Upper lobe of left lung (tissue), 6 donors: ENCODE data around the gene NXPH3. TPM values are rescaled to one million over a fixed set of nuclear protein-coding genes. Genes with fewer than 3 reads are reported as not detected.
A peak's percentile ranks its signal among the peaks of the same experiment; 100 is the strongest.

ENCODE experiments used
- ATAC-seq, 2 donors: fragments of 200-7000 bp; cut with Tn5 transposase; one replicate each; pipeline ENCODE4 v1.9.1; 2022; ENCODE audit warnings: mild to moderate bottlenecking in 2 of 2, moderate library complexity in 2 of 2; ENCODE audit not compliant: low FRiP score in 2 of 2
- DNase-seq, 2 donors: peaks; one replicate each; pipeline ENCODE4 v3.0.0-alpha.2; 2019 to 2020
- H3K27ac ChIP-seq, 4 donors: fragments of 200-600 bp; sonication (generic); one replicate each; pipeline ENCODE4 v1.5.1; 2016 to 2019
- H3K27me3 ChIP-seq, 4 donors: fragments of 200-600 bp; sonication (generic); one replicate each; pipeline ENCODE4 v1.5.1; 2017 to 2019
- H3K36me3 ChIP-seq, 4 donors: fragments of 200-600 bp; sonication (generic); one replicate each; pipeline ENCODE4 v1.5.1; 2016 to 2019
- H3K4me1 ChIP-seq, 4 donors: fragments of 200-600 bp; sonication (generic); one replicate each; pipeline ENCODE4 v1.5.1; 2018 to 2019
- H3K4me3 ChIP-seq, 4 donors: fragments of 200-600 bp; sonication (generic); one replicate each; pipeline ENCODE4 v1.5.1; 2017 to 2019; ENCODE audit warnings: mild to moderate bottlenecking in 2 of 4, moderate library complexity in 1 of 4
- H3K9me3 ChIP-seq, 4 donors: fragments of 200-600 bp; sonication (generic); one replicate each; pipeline ENCODE4 v1.5.1; 2018 to 2019
- EP300 ChIP-seq, 4 donors: sonication (generic); formaldehyde crosslinking; IDR thresholded peaks; one replicate each; pipeline ENCODE4 v1.5.1; 2017; ENCODE audit warnings: antibody characterized with exemption in 4 of 4, control low read depth in 2 of 4
- POLR2A ChIP-seq, 4 donors: fragments of 450-650 bp; IDR thresholded peaks; one replicate each; pipeline ENCODE4 v1.5.1; 2016 to 2017; ENCODE audit warnings: antibody characterized with exemption in 4 of 4, mild to moderate bottlenecking in 2 of 4
- POLR2AphosphoS5 ChIP-seq, 2 donors: sonication (generic); formaldehyde crosslinking; IDR thresholded peaks; one replicate each; pipeline ENCODE4 v1.5.1; 2017; ENCODE audit warnings: antibody characterized with exemption in 2 of 2
- WGBS, 2 donors: methylation state at CpG; one replicate each; pipeline ENCODE4 v1.1.5; 2017 to 2018; 5-methylcytosine and 5-hydroxymethylcytosine counted together
- total RNA-seq, 6 donors: library from RNA; depleted of rRNA in 4 of 6; stranded (reverse); fragments of >200 nt in 4 of 6; gene quantifications; one replicate each; pipeline versions ENCODE4 v1.1.0 to v1.2.1, GENCODE V29; 2016 to 2021
- TF ChIP-seq, protein P1 (sequence below), 6 experiments: fragments of 450-650 bp in 4 of 6; fragments of 200-600 bp in 2 of 6; sonication (generic) in 2 of 6; IDR thresholded peaks; one replicate each; pipeline ENCODE4 v1.5.1; 2016 to 2019; ENCODE audit warnings: antibody characterized with exemption in 6 of 6
- donor health status: DM: no; HTN: no; CAD: no; lungs with moderate emphysema.
- donor health status: DM: no; HTN: yes; CAD: no; lungs with severe emphysema.

NXPH3 gene
- total RNA-seq, 6 donors from 2014 or later: 1.2 to 6.6 (median 4.6) TPM

GRCh38 chr17:49582055-49582722 is 6.5 kb downstream of the NXPH3 start:
- no peak overlapping the region for H3K4me3 ChIP-seq
- no peak overlapping the region for H3K27ac ChIP-seq
- no peaks in the 10 kb centered on the region for H3K27me3 ChIP-seq
- H3K4me1 ChIP-seq: peaks cover 3 to 9% (median 5%) of the 10 kb centered on the region in 4 donors
- H3K9me3 ChIP-seq: no peaks in the 10 kb centered on the region
- WGBS, 2 donors: 85 to 87% methylated on average over 11 to 12 of the region's 12 CpGs
- TF ChIP-seq POLR2A (IDR thresholded peaks at IDR 0.05) (no peak), POLR2AphosphoS5 (IDR thresholded peaks at IDR 0.05) (no peak), EP300 (IDR thresholded peaks at IDR 0.05) (no peak)
- TF ChIP-seq, protein P1, sequence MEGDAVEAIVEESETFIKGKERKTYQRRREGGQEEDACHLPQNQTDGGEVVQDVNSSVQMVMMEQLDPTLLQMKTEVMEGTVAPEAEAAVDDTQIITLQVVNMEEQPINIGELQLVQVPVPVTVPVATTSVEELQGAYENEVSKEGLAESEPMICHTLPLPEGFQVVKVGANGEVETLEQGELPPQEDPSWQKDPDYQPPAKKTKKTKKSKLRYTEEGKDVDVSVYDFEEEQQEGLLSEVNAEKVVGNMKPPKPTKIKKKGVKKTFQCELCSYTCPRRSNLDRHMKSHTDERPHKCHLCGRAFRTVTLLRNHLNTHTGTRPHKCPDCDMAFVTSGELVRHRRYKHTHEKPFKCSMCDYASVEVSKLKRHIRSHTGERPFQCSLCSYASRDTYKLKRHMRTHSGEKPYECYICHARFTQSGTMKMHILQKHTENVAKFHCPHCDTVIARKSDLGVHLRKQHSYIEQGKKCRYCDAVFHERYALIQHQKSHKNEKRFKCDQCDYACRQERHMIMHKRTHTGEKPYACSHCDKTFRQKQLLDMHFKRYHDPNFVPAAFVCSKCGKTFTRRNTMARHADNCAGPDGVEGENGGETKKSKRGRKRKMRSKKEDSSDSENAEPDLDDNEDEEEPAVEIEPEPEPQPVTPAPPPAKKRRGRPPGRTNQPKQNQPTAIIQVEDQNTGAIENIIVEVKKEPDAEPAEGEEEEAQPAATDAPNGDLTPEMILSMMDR (IDR thresholded peaks at IDR 0.05): no peak
- DNase-seq (no peak), ATAC-seq (no peak)
- no peaks in the 10 kb centered on the region for H3K36me3 ChIP-seq

DNA sequence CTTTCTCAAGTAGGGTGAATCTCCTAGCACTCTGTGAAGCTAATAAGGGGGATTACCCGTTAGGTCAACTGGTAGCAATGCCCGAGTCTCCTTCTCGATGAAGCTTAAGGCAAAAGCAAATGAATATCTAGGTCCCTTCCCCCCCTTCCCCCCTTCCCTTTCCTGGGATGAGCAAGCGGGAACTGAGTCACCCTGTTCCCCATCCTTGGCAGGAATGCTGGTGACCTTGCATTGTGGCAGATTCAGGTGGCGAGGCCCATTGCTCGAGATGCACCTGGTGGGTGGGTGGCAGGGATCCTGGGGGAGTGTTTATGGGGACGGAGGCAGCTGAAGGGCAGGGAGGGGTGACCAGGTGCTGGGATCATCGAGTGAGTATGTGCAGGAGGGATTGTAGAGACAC is 7.1 kb downstream of the NXPH3 start:
- Histone ChIP-seq H3K4me3 (no peak overlapping the region), H3K4me1 (peaks cover 0 to 3% (median 2%) of the 10 kb centered on the region in 4 donors), H3K36me3 (no peaks in the 10 kb centered on the region), H3K27ac (no peak overlapping the region), H3K9me3 (no peaks in the 10 kb centered on the region), H3K27me3 (no peaks in the 10 kb centered on the region)
- no peak for DNase-seq
- TF ChIP-seq POLR2A (IDR thresholded peaks at IDR 0.05) (no peak), EP300 (IDR thresholded peaks at IDR 0.05) (no peak), POLR2AphosphoS5 (IDR thresholded peaks at IDR 0.05) (no peak)
- TF ChIP-seq, protein P1 (IDR thresholded peaks at IDR 0.05): no peak
- WGBS, 2 donors: 86 to 96% methylated on average over 8 of the region's 8 CpGs
- ATAC-seq: no peak

GRCh38 chr17:49583226-49583625 is 7.6 kb downstream of the NXPH3 start:
- Histone ChIP-seq H3K4me3 (no peak overlapping the region), H3K4me1 (no peaks in the 10 kb centered on the region), H3K27me3 (no peaks in the 10 kb centered on the region), H3K9me3 (no peaks in the 10 kb centered on the region), H3K27ac (no peak overlapping the region), H3K36me3 (no peaks in the 10 kb centered on the region)
- ATAC-seq (no peak), DNase-seq (no peak)
- TF ChIP-seq POLR2AphosphoS5 (IDR thresholded peaks at IDR 0.05) (no peak), EP300 (IDR thresholded peaks at IDR 0.05) (no peak), POLR2A (IDR thresholded peaks at IDR 0.05) (no peak)
- TF ChIP-seq, protein P1 (IDR thresholded peaks at IDR 0.05): no peak
- 90 to 92% methylated on average over 5 of the region's 5 CpGs for WGBS, 2 donors

GRCh38 chr17:49583889-49584288 is 8.2 kb downstream of the NXPH3 start:
- Histone ChIP-seq H3K4me1 (no peaks in the 10 kb centered on the region), H3K27ac (no peak overlapping the region), H3K27me3 (no peaks in the 10 kb centered on the region), H3K4me3 (no peak overlapping the region), H3K9me3 (no peaks in the 10 kb centered on the region), H3K36me3 (no peaks in the 10 kb centered on the region)
- TF ChIP-seq POLR2A (IDR thresholded peaks at IDR 0.05) (no peak), EP300 (IDR thresholded peaks at IDR 0.05) (no peak)
- TF ChIP-seq, protein P1 (IDR thresholded peaks at IDR 0.05): no peak
- 89 to 94% methylated on average over 4 of the region's 4 CpGs for WGBS, 2 donors
- no peak for ATAC-seq
- DNase-seq: no peak

DNA sequence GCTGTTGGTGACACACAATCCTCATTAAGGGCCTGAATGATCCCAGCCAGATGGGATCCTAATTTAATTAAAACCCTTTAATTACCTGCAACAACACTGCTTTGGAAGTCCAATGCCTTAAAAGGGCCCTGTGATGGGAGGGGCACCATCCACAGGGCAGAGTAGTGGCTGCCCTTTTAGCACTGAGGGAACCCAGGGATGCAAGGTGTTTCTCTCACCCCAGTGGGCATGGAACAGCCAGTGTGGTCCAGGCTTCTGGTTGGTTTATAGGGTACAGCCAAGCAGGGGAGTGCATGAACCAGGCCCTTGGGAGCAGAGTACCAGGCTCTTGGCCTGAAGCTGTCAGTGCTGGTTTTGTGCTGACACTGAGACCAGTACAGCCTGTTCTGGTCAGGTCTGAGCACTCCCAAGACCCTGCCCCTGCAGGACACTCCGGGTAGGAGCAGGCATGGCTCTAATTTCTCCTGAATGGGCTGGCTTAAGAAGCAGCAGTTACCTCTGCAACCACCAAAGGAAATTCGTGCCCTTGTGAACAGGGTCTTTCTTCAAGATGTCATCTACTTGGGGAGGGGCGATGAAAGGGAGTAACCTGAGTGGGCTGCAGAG is 9.9 kb downstream of the NXPH3 start:
- no peaks in the 10 kb centered on the region for H3K9me3 ChIP-seq
- TF ChIP-seq, protein P1 (IDR thresholded peaks at IDR 0.05): peak in 1 of 6 experiments; percentile 14
- TF ChIP-seq POLR2A (IDR thresholded peaks at IDR 0.05): no peak
- no peaks in the 10 kb centered on the region for H3K36me3 ChIP-seq
- H3K4me3 ChIP-seq: no peak overlapping the region
- H3K27me3 ChIP-seq: no peaks in the 10 kb centered on the region
- H3K4me1 ChIP-seq: no peaks in the 10 kb centered on the region
- DNase-seq (no peak), ATAC-seq (peak in 1 of 2 donors; percentile 19)
- WGBS, 2 donors: 55 to 74% methylated on average over 3 of the region's 3 CpGs
- H3K27ac ChIP-seq: no peak overlapping the region
